Measurements from ENCODE around the gene PIM1. TPM values are rescaled to one million over a fixed set of nuclear protein-coding genes. Genes with fewer than 3 reads are reported as not detected.
A peak's percentile ranks its signal among the peaks of the same experiment; 100 is the strongest.

Gene PIM1
- total and polyA plus RNA-seq, 9 of the 15 experiments (the other 6 are each of a cell fraction or from before 2014, with no cell fraction given): 19.0 to 789 (median 212) TPM

GRCh38 chr6:37176268-37177076 is 6.5 kb downstream of the PIM1 start (continued):
- TF ChIP-seq ZNF592 (IDR thresholded peaks at IDR 0.05) (no peak), ESRRA (IDR thresholded peaks at IDR 0.05; ENCODE audit: borderline replicate concordance, low read depth) (no peak), SMAD4 (CRISPR knock-in tag; conservative IDR thresholded peaks at IDR 0.05) (peak; percentile 83; the same call in 1 of the 2 replicates), RHOXF2B (CRISPR knock-in tag; conservative IDR thresholded peaks at IDR 0.05) (0 out of 2 replicates have a peak, but pooled peaks have one; percentile 64), ZNF780A (CRISPR knock-in tag; IDR thresholded peaks at IDR 0.05) (peak; percentile 88; the same call in 1 of the 2 replicates), ZNF696 (CRISPR knock-in tag; conservative IDR thresholded peaks at IDR 0.05) (peak; percentile 54; the same call in 1 of the 2 replicates), PKNOX1 (IDR thresholded peaks at IDR 0.05) (peak; percentile 48; the same call in 1 of the 2 replicates), ZSCAN32 (CRISPR knock-in tag; IDR thresholded peaks at IDR 0.05) (peak; percentile 62), STAT6 (CRISPR knock-in tag; IDR thresholded peaks at IDR 0.05) (no peak), DPF2 (IDR thresholded peaks at IDR 0.05) (0 out of 2 replicates have a peak, but pooled peaks have one; percentile 42), PHTF2 (CRISPR knock-in tag; IDR thresholded peaks at IDR 0.05) (peak; percentile 81), MTF1 (CRISPR knock-in tag; IDR thresholded peaks at IDR 0.05; ENCODE audit: borderline replicate concordance) (no peak), ZNF639 (CRISPR knock-in tag; conservative IDR thresholded peaks at IDR 0.05 in 1 of 2, IDR thresholded peaks at IDR 0.05 in 1 of 2) (no peak), MTA2 (IDR thresholded peaks at IDR 0.05; ENCODE audit: low read depth) (peak; percentile 15; the same call in 1 of the 2 replicates)
